ENCODE results near the gene ARHGEF40. TPM values are rescaled to one million over a fixed set of nuclear protein-coding genes. Genes with fewer than 3 reads are reported as not detected.

The ARHGEF40 gene
- total RNA-seq, 1 experiment from 2014 or later = 71.4 TPM

DNA sequence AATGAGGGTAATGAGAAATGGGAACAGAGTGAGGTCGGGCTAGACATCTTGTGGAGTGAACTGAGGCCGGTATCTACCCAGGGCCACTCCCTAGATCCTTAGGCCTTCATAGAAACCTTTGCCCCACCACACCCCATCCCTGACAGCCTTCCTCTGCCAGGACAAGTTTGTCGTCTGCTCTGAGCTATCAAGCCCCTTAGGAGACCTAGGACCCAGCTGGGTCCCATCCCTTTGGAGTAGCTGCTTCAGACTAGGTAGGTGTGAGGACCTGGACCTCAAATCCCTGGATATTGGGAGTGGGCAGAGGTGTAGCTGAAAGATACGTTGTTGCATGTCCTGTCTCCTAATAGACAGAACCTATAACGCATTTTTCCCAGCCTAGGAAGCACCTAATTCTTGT lies 30.8 kb downstream of the ARHGEF40 start, which contains the start of gene TMEM253:
TSS of gene TMEM253 (plus strand) at position 136 of the 400 bp plus-strand sequence. CDS start 278 bp downstream, outside the sequence.
- Mint-ChIP-seq H3K36me3 (ENCODE audit: insufficient read depth in 1 of 3, low read depth in 3 of 3) (0 out of 7 replicates have a peak, but pooled peaks cover 0 to 3% (median 0%) of the 10 kb centered on the region in 3 experiments), H3K27me3 (ENCODE audit: low read depth) (no peaks in the 10 kb centered on the region), H3K27ac (peak within 1 kb of the TSS in 1 of 3 experiments; percentile 7; a peak in 1 of 7 replicates), H3K4me3 (peak within 1 kb of the TSS; percentile 79; a peak in 4 of 5 replicates), H3K9me3 (no peaks in the 10 kb centered on the region; a peak in 1 of 5 replicates), H3K4me1 (peaks cover 64 to 65% of the 10 kb centered on the region in 2 experiments)
- Histone ChIP-seq H3K9me3 (ENCODE audit: control insufficient read depth, low read depth, low read length) (no peaks in the 10 kb centered on the region), H3K79me2 (ENCODE audit: insufficient read depth, low read length) (peaks cover 12% of the 10 kb centered on the region; the same call in 1 of the 2 replicates), H4K5ac (ENCODE audit: insufficient read length, low read depth, low read length) (no peak within 1 kb of the TSS), H3K23ac (ENCODE audit: insufficient read length, low read depth, low read length) (no peak within 1 kb of the TSS), H3K27me3 (ENCODE audit: insufficient read depth, low read length) (no peaks in the 10 kb centered on the region), H3K56ac (ENCODE audit: insufficient read length, low read depth, low read length) (no peak within 1 kb of the TSS), H2AK5ac (ENCODE audit: insufficient read length, low read length) (no peak within 1 kb of the TSS), H3K4me2 (ENCODE audit: insufficient read depth, insufficient read length, low read length) (no peak within 1 kb of the TSS), H3K14ac (ENCODE audit: insufficient read depth, low read length) (no peak within 1 kb of the TSS), H3T11ph (ENCODE audit: low read length) (no peak within 1 kb of the TSS), H3K27ac (ENCODE audit: insufficient read length, low read depth, low read length) (no peak within 1 kb of the TSS), H2BK15ac (ENCODE audit: low read depth, low read length) (no peak within 1 kb of the TSS), H2BK20ac (ENCODE audit: low read depth, low read length, poor library complexity, severe bottlenecking) (no peak within 1 kb of the TSS), H2AFZ (ENCODE audit: low read length) (no peak within 1 kb of the TSS), H2BK120ac (ENCODE audit: low read depth, low read length, poor library complexity, severe bottlenecking) (no peak within 1 kb of the TSS), H4K8ac (replicated peaks; ENCODE audit: insufficient read length, low read depth, low read length) (no peak within 1 kb of the TSS), H4K91ac (ENCODE audit: insufficient read length, low read depth, low read length) (no peak within 1 kb of the TSS), H3K79me1 (ENCODE audit: insufficient read depth, low read depth, low read length, poor library complexity, severe bottlenecking) (peaks cover 4% of the 10 kb centered on the region), H2BK5ac (ENCODE audit: insufficient read length, low read length) (no peak within 1 kb of the TSS), H3K23me2 (ENCODE audit: insufficient read length, low read depth, low read length, poor library complexity, severe bottlenecking) (peaks cover 25% of the 10 kb centered on the region), H3K4ac (ENCODE audit: low read depth, low read length) (no peak within 1 kb of the TSS), H3K18ac (ENCODE audit: insufficient read length, low read depth, low read length) (no peak within 1 kb of the TSS), H3K4me1 (ENCODE audit: insufficient read depth, low read length) (peaks cover 22% of the 10 kb centered on the region), H4K20me1 (ENCODE audit: control insufficient read depth, insufficient read depth, insufficient read length) (peaks cover 3% of the 10 kb centered on the region), H2BK12ac (ENCODE audit: insufficient read length, low read depth, low read length) (no peak within 1 kb of the TSS), H3K9ac (ENCODE audit: extremely low read depth, insufficient read length, low read length) (no peak within 1 kb of the TSS)
- no CpG with 5 or more reads among the region's 5 CpGs for WGBS (ENCODE audit: extremely low coverage, insufficient read length, low lambda C conversion rate)
- TF ChIP-seq, protein P1, sequence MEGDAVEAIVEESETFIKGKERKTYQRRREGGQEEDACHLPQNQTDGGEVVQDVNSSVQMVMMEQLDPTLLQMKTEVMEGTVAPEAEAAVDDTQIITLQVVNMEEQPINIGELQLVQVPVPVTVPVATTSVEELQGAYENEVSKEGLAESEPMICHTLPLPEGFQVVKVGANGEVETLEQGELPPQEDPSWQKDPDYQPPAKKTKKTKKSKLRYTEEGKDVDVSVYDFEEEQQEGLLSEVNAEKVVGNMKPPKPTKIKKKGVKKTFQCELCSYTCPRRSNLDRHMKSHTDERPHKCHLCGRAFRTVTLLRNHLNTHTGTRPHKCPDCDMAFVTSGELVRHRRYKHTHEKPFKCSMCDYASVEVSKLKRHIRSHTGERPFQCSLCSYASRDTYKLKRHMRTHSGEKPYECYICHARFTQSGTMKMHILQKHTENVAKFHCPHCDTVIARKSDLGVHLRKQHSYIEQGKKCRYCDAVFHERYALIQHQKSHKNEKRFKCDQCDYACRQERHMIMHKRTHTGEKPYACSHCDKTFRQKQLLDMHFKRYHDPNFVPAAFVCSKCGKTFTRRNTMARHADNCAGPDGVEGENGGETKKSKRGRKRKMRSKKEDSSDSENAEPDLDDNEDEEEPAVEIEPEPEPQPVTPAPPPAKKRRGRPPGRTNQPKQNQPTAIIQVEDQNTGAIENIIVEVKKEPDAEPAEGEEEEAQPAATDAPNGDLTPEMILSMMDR (conservative IDR thresholded peaks at IDR 0.05) = no peak
- no peak for DNase-seq
